ENCODE measurements around the gene SCAPER. TPM values are rescaled to one million over a fixed set of nuclear protein-coding genes. Genes with fewer than 3 reads are reported as not detected.

SCAPER gene
- total and polyA plus RNA-seq, 2 of the 4 experiments (the other 2 are of a cell fraction) = 2.9 to 9.7 TPM

GRCh38 chr15:76464247-76464646 is 440.9 kb downstream of the SCAPER start:
- intact Hi-C loops (cut with micrococcal nuclease) (no loop called here), in situ Hi-C loops (cut with MboI; ENCODE audit: low sequenced_read_pairs) (no loop called here), dilution Hi-C loops (cut with HindIII; ENCODE audit: low sequenced_read_pairs, unreplicated experiment) (no loop called here)
- DNase-seq = no peak
- Histone ChIP-seq H4K8ac (ENCODE audit: low read depth in 2 of 2, low read length in 2 of 2) (no peak overlapping the region), H2BK5ac (ENCODE audit: low read depth, low read length, poor library complexity, severe bottlenecking) (no peak overlapping the region), H4K91ac (ENCODE audit: insufficient read depth, low read depth, low read length) (no peak overlapping the region), H3K27me3 (ENCODE audit: control insufficient read depth, insufficient read depth, low read length) (no peaks in the 10 kb centered on the region), H3K4me1 (ENCODE audit: control insufficient read depth, insufficient read depth, low read length) (no peaks in the 10 kb centered on the region), H3K9ac (ENCODE audit: low read depth, low read length) (no peak overlapping the region), H2AK5ac (ENCODE audit: low read depth, low read length) (no peak overlapping the region), H2BK15ac (ENCODE audit: low read depth, low read length) (no peak overlapping the region), H3K79me1 (ENCODE audit: low read depth in 1 of 2, low read length in 2 of 2) (no peaks in the 10 kb centered on the region), H4K20me1 (ENCODE audit: insufficient read depth, low read length) (no peaks in the 10 kb centered on the region), H3K4me2 (ENCODE audit: low read depth, low read length) (no peak overlapping the region), H3K27ac (ENCODE audit: insufficient read depth, low read length) (no peak overlapping the region), H3K4ac (ENCODE audit: low read depth, low read length) (no peak overlapping the region), H2BK120ac (ENCODE audit: low read depth, low read length) (no peak overlapping the region), H3K36me3 (ENCODE audit: control insufficient read depth, insufficient read depth, low read length) (no peaks in the 10 kb centered on the region), H3K18ac (ENCODE audit: low read depth, low read length) (no peak overlapping the region), H4K5ac (ENCODE audit: low read depth, low read length) (no peak overlapping the region), H3K56ac (ENCODE audit: extremely low read depth, insufficient read depth, low read length) (no peak overlapping the region), H2BK20ac (ENCODE audit: low read depth, low read length) (no peak overlapping the region), H3K9me1 (ENCODE audit: insufficient read depth, low read length) (no peaks in the 10 kb centered on the region), H2AFZ (replicated peaks; ENCODE audit: low read length, poor library complexity) (no peak overlapping the region), H3K4me3 (ENCODE audit: insufficient read depth, low read depth, low read length) (no peak overlapping the region), H3K9me3 (ENCODE audit: control insufficient read depth, insufficient read depth, low read length) (peaks cover 2% of the 10 kb centered on the region; the same call in 1 of the 2 replicates), H3K23ac (ENCODE audit: low read depth, low read length) (no peak overlapping the region), H3K14ac (replicated peaks; ENCODE audit: low read depth, low read length) (no peak overlapping the region), H2AK9ac (replicated peaks; ENCODE audit: low read depth, low read length, poor library complexity) (no peak overlapping the region)
- no TSS peak for BruUV-seq (replicated peaks)
- CTCF ChIA-PET = interaction anchor here (1.1 kb wide), 1 partner anchor 11 kb away, joined by 4 read pairs; no protein-coding TSS in a partner anchor
- TF ChIP-seq MAFK (IDR thresholded peaks at IDR 0.05; ENCODE audit: low read depth, low read length) (no peak), RAD21 (IDR thresholded peaks at IDR 0.05; ENCODE audit: low read length) (no peak), BHLHE40 (IDR thresholded peaks at IDR 0.05; ENCODE audit: low read depth, low read length) (no peak)
- WGBS, 2 experiments (ENCODE audit: extremely low coverage in 2 of 2, insufficient read length in 1 of 2) = no CpG with 5 or more reads among the region's 2 CpGs
- POLR2A ChIA-PET (ENCODE audit: unreplicated experiment) = interaction anchor here (0.6 kb wide), 1 partner anchor 844 kb away, joined by 3 read pairs; no protein-coding TSS in a partner anchor
- ATAC-seq (ENCODE audit: low read depth) = no peak
